Measurements from ENCODE around the gene GFRA3. TPM values are rescaled to one million over a fixed set of nuclear protein-coding genes. Genes with fewer than 3 reads are reported as not detected.
A peak's percentile ranks its signal among the peaks of the same experiment; 100 is the strongest.
"Not testable (repeated sequence)": the region's sequence is repeated elsewhere in the genome, so short reads cannot be mapped to it uniquely, and the experiment has no call there.

The GFRA3 gene
- polyA plus RNA-seq, 4 donors = 2.7 to 4.9 (median 3.7) TPM

- not testable (repeated sequence) for DNase-seq (ENCODE audit: low read depth in 4 of 4, low spot score in 2 of 4)
Observed at GRCh38 chr5:138247800-138248199, 26.6 kb downstream of the GFRA3 start.

- DNase-seq (ENCODE audit: low read depth in 4 of 4, low spot score in 2 of 4) = no peak
Observed at GRCh38 chr5:138246822-138247221, 27.6 kb downstream of the GFRA3 start.

- no peak for DNase-seq (ENCODE audit: low read depth in 4 of 4, low spot score in 2 of 4)
Observed at GRCh38 chr5:138246334-138246733, 28.1 kb downstream of the GFRA3 start.

GRCh38 chr5:138245717-138246116 is 28.7 kb downstream of the GFRA3 start:
- no peak for DNase-seq (ENCODE audit: low read depth in 4 of 4, low spot score in 2 of 4)

GRCh38 chr5:138243794-138244193 is 30.6 kb downstream of the GFRA3 start:
- DNase-seq (ENCODE audit: low read depth in 4 of 4, low spot score in 2 of 4) = no peak

GRCh38 chr5:138241688-138242571 is 32.5 kb downstream of the GFRA3 start:
- DNase-seq (ENCODE audit: low read depth in 4 of 4, low spot score in 2 of 4) = peak in 3 of 4 donors; percentile 21 to 31 (median 24)

- DNase-seq (ENCODE audit: low read depth in 4 of 4, low spot score in 2 of 4) = no peak
Observed at GRCh38 chr5:138240650-138241385, 33.6 kb downstream of the GFRA3 start.

GRCh38 chr5:138238034-138238433 is 36.4 kb downstream of the GFRA3 start:
- no peak for DNase-seq (ENCODE audit: low read depth in 4 of 4, low spot score in 2 of 4)

GRCh38 chr5:138234651-138235050 is 39.8 kb downstream of the GFRA3 start:
- DNase-seq (ENCODE audit: low read depth in 4 of 4, low spot score in 2 of 4) = no peak

- no peak for DNase-seq (ENCODE audit: low read depth in 4 of 4, low spot score in 2 of 4)
Observed at GRCh38 chr5:138233280-138233679, 41.1 kb downstream of the GFRA3 start.

GRCh38 chr5:138230981-138231589 is 43.3 kb downstream of the GFRA3 start:
- no peak for DNase-seq (ENCODE audit: low read depth in 4 of 4, low spot score in 2 of 4)

- DNase-seq (ENCODE audit: low read depth in 4 of 4, low spot score in 2 of 4) = no peak
Observed at GRCh38 chr5:138230261-138230660, 44.2 kb downstream of the GFRA3 start.

- DNase-seq (ENCODE audit: low read depth in 4 of 4, low spot score in 2 of 4) = no peak
Observed at GRCh38 chr5:138229387-138229786, 45.0 kb downstream of the GFRA3 start.

GRCh38 chr5:138226910-138227309 is 47.5 kb downstream of the GFRA3 start:
- DNase-seq (ENCODE audit: low read depth in 4 of 4, low spot score in 2 of 4) = no peak

GRCh38 chr5:138224712-138225111 is 49.7 kb downstream of the GFRA3 start:
- no peak for DNase-seq (ENCODE audit: low read depth in 4 of 4, low spot score in 2 of 4)

- no peak for DNase-seq (ENCODE audit: low read depth in 4 of 4, low spot score in 2 of 4)
Observed at GRCh38 chr5:138223532-138223931, 50.9 kb downstream of the GFRA3 start.

GRCh38 chr5:138216799-138217198 is 57.6 kb downstream of the GFRA3 start:
- DNase-seq (ENCODE audit: low read depth in 4 of 4, low spot score in 2 of 4) = no peak

- peak; percentile 91 to 100 (median 96) for DNase-seq (ENCODE audit: low read depth in 4 of 4, low spot score in 2 of 4)
Observed at GRCh38 chr5:138213161-138214029, 61.0 kb downstream of the GFRA3 start, which contains the start of gene CDC23. Gene CDC23 (minus strand): TSS chr5:138213323. CDS start chr5:138213312, 11 bp downstream.

GRCh38 chr5:138212828-138213160 is 61.6 kb downstream of the GFRA3 start:
- peak in 1 of 4 donors; percentile 0 for DNase-seq (ENCODE audit: low read depth in 4 of 4, low spot score in 2 of 4)

- no peak for DNase-seq (ENCODE audit: low read depth in 4 of 4, low spot score in 2 of 4)
Observed at GRCh38 chr5:138210985-138211384, 63.4 kb downstream of the GFRA3 start.
